A673 (cell line): ENCODE results near the gene TWNK. TPM values are rescaled to one million over a fixed set of nuclear protein-coding genes. Genes with fewer than 3 reads are reported as not detected.
A peak's percentile ranks its signal among the peaks of the same experiment; 100 is the strongest.

ENCODE experiments used
- BruUV-seq: library from RNA; stranded (reverse); fragments of 400-500 nt; replicated peaks from 2 replicates; lab custom pipeline; 2021; lab: Mats Ljungman, UMichigan
- CTCF ChIA-PET: fragments of 300-600 bp; sonication (Branson Sonifier 250); formaldehyde crosslinking; loops from one replicate; lab custom pipeline; 2022; ENCODE audit warnings: antibody characterized with exemption; lab: Charles Lee
- POLR2A ChIA-PET: fragments of 300-600 bp; sonication (Branson Sonifier 250); formaldehyde crosslinking; loops from one replicate; lab custom pipeline; 2022; ENCODE audit warnings: antibody characterized with exemption; ENCODE audit not compliant: low non-redundant PET; lab: Charles Lee
- DNase-seq: peaks from one replicate; pipeline ENCODE4 v3.0.0-alpha.2; 2015; ENCODE audit warnings: low spot score
- H3K27ac ChIP-seq: fragments of 200-600 bp; sonication (generic); 2 replicates; pipeline ENCODE4 v1.5.1; 2016; ENCODE audit warnings: mixed run types, low read depth, mild to moderate bottlenecking, mixed read lengths, antibody characterized with exemption, low read length; ENCODE audit not compliant: poor library complexity, severe bottlenecking
- H3K27me3 ChIP-seq: fragments of 200-600 bp; sonication (generic); replicated peaks from 2 replicates; pipeline ENCODE4 v1.6.1; 2017; ENCODE audit warnings: mixed run types, low read depth, mild to moderate bottlenecking, mixed read lengths, antibody characterized with exemption, low read length; ENCODE audit not compliant: insufficient read depth, poor library complexity
- H3K36me3 ChIP-seq: fragments of 200-600 bp; sonication (generic); 2 replicates; pipeline ENCODE4 v1.6.1; 2016; ENCODE audit warnings: mixed run types, mild to moderate bottlenecking, mixed read lengths, antibody characterized with exemption, low read length; ENCODE audit not compliant: insufficient read depth, poor library complexity, severe bottlenecking
- H3K4me1 ChIP-seq: fragments of 200-600 bp; sonication (generic); 2 replicates; pipeline ENCODE4 v1.6.1; 2017; ENCODE audit warnings: mixed run types, mild to moderate bottlenecking, mixed read lengths, antibody characterized with exemption, low read length; ENCODE audit not compliant: insufficient read depth, poor library complexity, severe bottlenecking
- H3K4me3 ChIP-seq: fragments of 200-600 bp; sonication (generic); 2 replicates; pipeline ENCODE4 v1.5.1; 2016; ENCODE audit warnings: low read depth, mixed run types, mild to moderate bottlenecking, mixed read lengths, low read length; ENCODE audit not compliant: poor library complexity, severe bottlenecking
- H3K9me3 ChIP-seq: fragments of 200-600 bp; sonication (generic); 2 replicates; pipeline ENCODE4 v1.6.1; 2016; ENCODE audit warnings: mixed run types, low read depth, mild to moderate bottlenecking, mixed read lengths, antibody characterized with exemption, low read length; ENCODE audit not compliant: poor library complexity, severe bottlenecking
- CTCF ChIP-seq: fragments of 300-800, 200-600 bp; sonication (generic); conservative IDR thresholded peaks from 2 replicates; pipeline ENCODE4 v1.5.1; 2017; ENCODE audit warnings: low read depth, mild to moderate bottlenecking, antibody characterized with exemption, low read length, moderate library complexity, mixed read lengths
- EZH2 ChIP-seq: fragments of 200-600 bp; sonication (generic); IDR thresholded peaks from 2 replicates; pipeline ENCODE4 v1.6.1; 2017; ENCODE audit warnings: borderline replicate concordance, low read depth, mild to moderate bottlenecking, mixed read lengths, antibody characterized with exemption, low read length; ENCODE audit not compliant: poor library complexity, severe bottlenecking
- intact Hi-C: fragments of 100-400 bp; cut with micrococcal nuclease; formaldehyde crosslinking; loops from one replicate; pipeline ENCODE4 v1.10.0; 2022; ENCODE audit not compliant: unreplicated experiment
- total RNA-seq: library from RNA; stranded (reverse); gene quantifications from 2 replicates; pipeline ENCODE4 v1.2.3, GENCODE V29; 2021

The TWNK gene
- total RNA-seq, 1 experiment from 2014 or later: 29.5 TPM

- Histone ChIP-seq H3K36me3 (peaks cover 32% of the 10 kb centered on the region), H3K9me3 (no peaks in the 10 kb centered on the region), H3K4me3 (no peak overlapping the region), H3K27ac (peak overlapping the region; percentile 98), H3K4me1 (peaks cover 26% of the 10 kb centered on the region), H3K27me3 (no peaks in the 10 kb centered on the region)
- POLR2A ChIA-PET: no interaction called here
- intact Hi-C loops: no loop called here
- CTCF ChIA-PET: no interaction called here
- no peak for TF ChIP-seq CTCF
- no peak for TF ChIP-seq EZH2
- BruUV-seq: no TSS peak
- no peak for DNase-seq
Measured at GRCh38 chr10:101001659-101002035, 14.3 kb downstream of the TWNK start.

DNA sequence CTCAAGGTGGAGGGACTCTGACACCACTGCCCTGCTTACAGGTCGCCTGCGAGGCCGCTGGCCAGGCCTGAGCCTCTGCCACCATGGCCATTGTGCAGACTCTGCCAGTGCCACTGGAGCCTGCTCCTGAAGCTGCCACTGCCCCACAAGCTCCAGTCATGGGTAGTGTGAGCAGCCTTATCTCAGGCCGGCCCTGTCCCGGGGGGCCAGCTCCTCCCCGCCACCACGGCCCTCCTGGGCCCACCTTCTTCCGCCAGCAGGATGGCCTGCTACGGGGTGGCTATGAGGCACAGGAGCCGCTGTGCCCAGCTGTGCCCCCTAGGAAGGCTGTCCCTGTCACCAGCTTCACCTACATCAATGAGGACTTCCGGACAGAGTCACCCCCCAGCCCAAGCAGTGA, 15.1 kb downstream of the TWNK start:
- no peak for DNase-seq
- ChIA-PET CTCF (no interaction called here), POLR2A (no interaction called here)
- Histone ChIP-seq H3K27ac (no peak overlapping the region), H3K9me3 (no peaks in the 10 kb centered on the region), H3K36me3 (peaks cover 38% of the 10 kb centered on the region), H3K4me1 (peaks cover 29% of the 10 kb centered on the region), H3K4me3 (no peak overlapping the region), H3K27me3 (no peaks in the 10 kb centered on the region)
- BruUV-seq: no TSS peak
- TF ChIP-seq CTCF: no peak
- no peak for TF ChIP-seq EZH2
- intact Hi-C loops: no loop called here

GRCh38 chr10:101003639-101004206, 16.4 kb downstream of the TWNK start:
- Histone ChIP-seq H3K4me3 (no peak overlapping the region), H3K4me1 (peaks cover 23% of the 10 kb centered on the region), H3K9me3 (no peaks in the 10 kb centered on the region), H3K27ac (no peak overlapping the region), H3K36me3 (peaks cover 39% of the 10 kb centered on the region), H3K27me3 (no peaks in the 10 kb centered on the region)
- BruUV-seq: no TSS peak
- TF ChIP-seq EZH2: no peak
- TF ChIP-seq CTCF: no peak
- no peak for DNase-seq
- CTCF ChIA-PET: interaction anchor here (1.1 kb wide), 1 partner anchor 14 kb away, joined by 6 read pairs; no protein-coding TSS in a partner anchor
- intact Hi-C loops: no loop called here
- POLR2A ChIA-PET: no interaction called here
